ENCODE measurements around the gene OR10A3.
A peak's percentile ranks its signal among the peaks of the same experiment; 100 is the strongest.

Gene OR10A3

GRCh38 chr11:7941146-7941545 lies 362 bp downstream of the OR10A3 start:
- peaks cover 6% of the 10 kb centered on the region for H3K9me3 ChIP-seq (ENCODE audit: insufficient read depth, low read depth, low read length)
- no peak overlapping the region for H3K4me2 ChIP-seq (ENCODE audit: low read length)
- no peak overlapping the region for H3K27ac ChIP-seq (ENCODE audit: low read depth, low read length)
- H2AK5ac ChIP-seq (ENCODE audit: low read length): no peak overlapping the region
- H3K18ac ChIP-seq (ENCODE audit: low read length): no peak overlapping the region
- no peak for DNase-seq
- H4K12ac ChIP-seq (ENCODE audit: low read depth, low read length): no peak overlapping the region
- H2AFZ ChIP-seq (ENCODE audit: insufficient read depth, low read length, poor library complexity): no peak overlapping the region
- H4K91ac ChIP-seq (ENCODE audit: low read depth, low read length): no peak overlapping the region
- no peaks in the 10 kb centered on the region for H3K27me3 ChIP-seq (ENCODE audit: insufficient read depth, low read length)
- no peak overlapping the region for H3K9ac ChIP-seq (ENCODE audit: low read length)
- H3K4me3 ChIP-seq (ENCODE audit: low read depth, low read length): no peak overlapping the region
- H3K4ac ChIP-seq (ENCODE audit: low read depth, low read length): no peak overlapping the region
- H3K14ac ChIP-seq (ENCODE audit: low read length): no peak overlapping the region
- H3K23ac ChIP-seq (ENCODE audit: low read length): no peak overlapping the region
- no peak overlapping the region for H2BK120ac ChIP-seq (ENCODE audit: insufficient read depth, low read length, poor library complexity)
- H3K79me2 ChIP-seq (ENCODE audit: control insufficient read depth, insufficient read depth, low read length, poor library complexity): no peaks in the 10 kb centered on the region
- H2BK5ac ChIP-seq (ENCODE audit: low read depth, low read length, poor library complexity): no peak overlapping the region
- no peak overlapping the region for H2BK12ac ChIP-seq (ENCODE audit: low read length)
- WGBS (ENCODE audit: extremely low coverage, insufficient coverage, insufficient read length): no CpG with 5 or more reads among the region's 5 CpGs
- no peaks in the 10 kb centered on the region for H3K79me1 ChIP-seq (ENCODE audit: low read length)
- H3K36me3 ChIP-seq (ENCODE audit: control insufficient read depth in 1 of 2, insufficient read depth in 2 of 2, low read length in 2 of 2): no peaks in the 10 kb centered on the region
- H4K8ac ChIP-seq (ENCODE audit: low read depth, low read length): no peak overlapping the region
- no peaks in the 10 kb centered on the region for H3K4me1 ChIP-seq (ENCODE audit: control insufficient read depth in 1 of 2, insufficient read depth in 2 of 2, low read length in 2 of 2)

GRCh38 chr11:7936615-7937014 lies 4.9 kb downstream of the OR10A3 start:
- Histone ChIP-seq H2BK12ac (ENCODE audit: low read length) (no peak overlapping the region), H3K9me3 (ENCODE audit: insufficient read depth, low read depth, low read length) (no peaks in the 10 kb centered on the region), H3K4me3 (ENCODE audit: low read depth, low read length) (no peak overlapping the region), H3K79me2 (ENCODE audit: control insufficient read depth, insufficient read depth, low read length, poor library complexity) (no peaks in the 10 kb centered on the region), H4K8ac (ENCODE audit: low read depth, low read length) (no peak overlapping the region), H2AFZ (ENCODE audit: insufficient read depth, low read length, poor library complexity) (no peak overlapping the region), H3K27me3 (ENCODE audit: insufficient read depth, low read length) (no peaks in the 10 kb centered on the region), H4K91ac (ENCODE audit: low read depth, low read length) (no peak overlapping the region), H4K12ac (ENCODE audit: low read depth, low read length) (no peak overlapping the region), H3K79me1 (ENCODE audit: low read length) (no peaks in the 10 kb centered on the region), H3K4me1 (ENCODE audit: control insufficient read depth in 1 of 2, insufficient read depth in 2 of 2, low read length in 2 of 2) (no peaks in the 10 kb centered on the region), H2BK120ac (ENCODE audit: insufficient read depth, low read length, poor library complexity) (no peak overlapping the region), H2BK5ac (ENCODE audit: low read depth, low read length, poor library complexity) (no peak overlapping the region), H3K4ac (ENCODE audit: low read depth, low read length) (no peak overlapping the region), H3K4me2 (ENCODE audit: low read length) (no peak overlapping the region), H3K23ac (ENCODE audit: low read length) (no peak overlapping the region), H3K9ac (ENCODE audit: low read length) (no peak overlapping the region), H3K36me3 (ENCODE audit: control insufficient read depth in 1 of 2, insufficient read depth in 2 of 2, low read length in 2 of 2) (no peaks in the 10 kb centered on the region), H3K27ac (ENCODE audit: low read depth, low read length) (no peak overlapping the region), H3K14ac (ENCODE audit: low read length) (no peak overlapping the region), H3K18ac (ENCODE audit: low read length) (no peak overlapping the region), H2AK5ac (ENCODE audit: low read length) (no peak overlapping the region)
- no CpG with 5 or more reads among the region's 1 CpG for WGBS (ENCODE audit: extremely low coverage, insufficient coverage, insufficient read length)
- DNase-seq: no peak

DNA sequence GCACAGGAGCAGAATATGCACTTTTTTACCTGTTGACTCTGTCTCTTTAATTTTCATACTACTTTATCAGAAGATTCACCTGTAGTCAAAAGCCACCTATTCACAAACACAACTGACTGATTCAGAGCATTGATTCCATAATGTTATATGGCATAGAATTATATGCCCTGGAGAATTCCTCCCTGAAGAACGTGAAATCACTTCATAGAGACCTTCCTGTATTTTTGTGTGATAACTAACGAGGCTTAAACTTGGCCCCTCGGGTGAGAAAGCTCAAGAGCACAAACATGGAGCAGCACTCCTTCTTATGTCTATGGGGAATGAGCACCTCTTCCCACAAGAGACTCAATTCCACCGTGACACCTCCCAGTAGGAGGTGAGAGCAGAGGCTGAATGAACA lies 10.3 kb downstream of the OR10A3 start, which contains the start of gene OR10A6:
Gene OR10A6, minus strand, starts transcription at position 101 of the 400 bp plus-strand sequence. CDS start 2,606 bp downstream, outside the sequence.
- WGBS (ENCODE audit: extremely low coverage, insufficient coverage, insufficient read length): no CpG with 5 or more reads among the region's 4 CpGs
- Histone ChIP-seq H3K23ac (ENCODE audit: low read length) (peak within 1 kb of the TSS; percentile 98), H3K9ac (ENCODE audit: low read length) (no peak within 1 kb of the TSS), H3K79me2 (ENCODE audit: control insufficient read depth, insufficient read depth, low read length, poor library complexity) (no peaks in the 10 kb centered on the region), H3K79me1 (ENCODE audit: low read length) (no peaks in the 10 kb centered on the region), H3K36me3 (ENCODE audit: control insufficient read depth in 1 of 2, insufficient read depth in 2 of 2, low read length in 2 of 2) (no peaks in the 10 kb centered on the region), H4K91ac (ENCODE audit: low read depth, low read length) (no peak within 1 kb of the TSS), H3K4me1 (ENCODE audit: control insufficient read depth in 1 of 2, insufficient read depth in 2 of 2, low read length in 2 of 2) (no peaks in the 10 kb centered on the region), H4K8ac (ENCODE audit: low read depth, low read length) (no peak within 1 kb of the TSS), H3K14ac (ENCODE audit: low read length) (no peak within 1 kb of the TSS), H2BK5ac (ENCODE audit: low read depth, low read length, poor library complexity) (no peak within 1 kb of the TSS), H3K4ac (ENCODE audit: low read depth, low read length) (no peak within 1 kb of the TSS), H3K9me3 (ENCODE audit: insufficient read depth, low read depth, low read length) (peaks cover 1% of the 10 kb centered on the region), H3K18ac (ENCODE audit: low read length) (no peak within 1 kb of the TSS), H3K27me3 (ENCODE audit: insufficient read depth, low read length) (no peaks in the 10 kb centered on the region), H3K27ac (ENCODE audit: low read depth, low read length) (no peak within 1 kb of the TSS), H2BK120ac (ENCODE audit: insufficient read depth, low read length, poor library complexity) (no peak within 1 kb of the TSS), H3K4me3 (ENCODE audit: low read depth, low read length) (no peak within 1 kb of the TSS), H2AFZ (ENCODE audit: insufficient read depth, low read length, poor library complexity) (no peak within 1 kb of the TSS), H2BK12ac (ENCODE audit: low read length) (no peak within 1 kb of the TSS), H3K4me2 (ENCODE audit: low read length) (no peak within 1 kb of the TSS), H4K12ac (ENCODE audit: low read depth, low read length) (no peak within 1 kb of the TSS), H2AK5ac (ENCODE audit: low read length) (no peak within 1 kb of the TSS)
- DNase-seq: no peak

DNA sequence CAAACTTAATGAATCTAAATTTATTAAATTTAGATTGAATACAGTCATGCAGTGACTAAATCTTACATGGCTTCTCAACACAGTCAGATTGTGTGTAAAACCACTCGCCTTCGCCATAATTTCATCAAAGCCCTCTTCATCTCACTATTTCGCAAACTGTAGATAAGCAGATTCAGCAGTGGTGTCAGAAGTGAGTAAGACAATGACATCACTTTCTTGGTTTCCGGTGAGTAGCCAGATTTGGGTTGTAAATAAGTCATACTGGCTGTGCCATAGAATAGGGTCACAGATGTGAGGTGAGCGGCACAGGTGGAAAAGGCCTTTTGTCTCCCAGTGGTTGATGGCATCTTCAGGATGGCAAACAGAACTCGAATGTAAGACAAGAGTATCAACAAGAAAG lies 13.9 kb downstream of the OR10A3 start:
- H3K79me2 ChIP-seq (ENCODE audit: control insufficient read depth, insufficient read depth, low read length, poor library complexity): no peaks in the 10 kb centered on the region
- WGBS (ENCODE audit: extremely low coverage, insufficient coverage, insufficient read length): no CpG with 5 or more reads among the region's 6 CpGs

More for the DNA sequence above, 13.9 kb downstream of the OR10A3 start:
- Histone ChIP-seq H3K4me3 (ENCODE audit: low read depth, low read length) (no peak overlapping the region), H3K18ac (ENCODE audit: low read length) (no peak overlapping the region), H3K4ac (ENCODE audit: low read depth, low read length) (no peak overlapping the region), H2AK5ac (ENCODE audit: low read length) (no peak overlapping the region), H3K4me1 (ENCODE audit: control insufficient read depth in 1 of 2, insufficient read depth in 2 of 2, low read length in 2 of 2) (no peaks in the 10 kb centered on the region), H3K14ac (ENCODE audit: low read length) (no peak overlapping the region), H3K36me3 (ENCODE audit: control insufficient read depth in 1 of 2, insufficient read depth in 2 of 2, low read length in 2 of 2) (no peaks in the 10 kb centered on the region), H3K9me3 (ENCODE audit: insufficient read depth, low read depth, low read length) (peaks cover 1% of the 10 kb centered on the region), H3K4me2 (ENCODE audit: low read length) (no peak overlapping the region), H2BK5ac (ENCODE audit: low read depth, low read length, poor library complexity) (no peak overlapping the region), H2BK12ac (ENCODE audit: low read length) (no peak overlapping the region), H3K9ac (ENCODE audit: low read length) (no peak overlapping the region), H3K27ac (ENCODE audit: low read depth, low read length) (no peak overlapping the region), H4K12ac (ENCODE audit: low read depth, low read length) (no peak overlapping the region), H3K79me1 (ENCODE audit: low read length) (no peaks in the 10 kb centered on the region), H2BK120ac (ENCODE audit: insufficient read depth, low read length, poor library complexity) (no peak overlapping the region), H4K8ac (ENCODE audit: low read depth, low read length) (no peak overlapping the region), H4K91ac (ENCODE audit: low read depth, low read length) (no peak overlapping the region), H3K27me3 (ENCODE audit: insufficient read depth, low read length) (no peaks in the 10 kb centered on the region), H3K23ac (ENCODE audit: low read length) (no peak overlapping the region), H2AFZ (ENCODE audit: insufficient read depth, low read length, poor library complexity) (no peak overlapping the region)
- DNase-seq: peak in 1 of 2 donors; percentile 22
